ENCODE data around the gene METTL24. TPM values are rescaled to one million over a fixed set of nuclear protein-coding genes. Genes with fewer than 3 reads are reported as not detected.

The METTL24 gene
- total RNA-seq, 1 donor from 2014 or later: not detected

Other genes with a start within 250 kb of the METTL24 start
- gene WASF1, start 178.7 kb downstream of the METTL24 start, total RNA-seq: 1.2 and 2.2 TPM in 2 replicates
- gene CDC40, start 177.9 kb downstream of the METTL24 start, total RNA-seq: 25.7 and 31.2 TPM in 2 replicates
- not detected in 2 replicates for gene DDO, start 57.2 kb upstream of the METTL24 start, total RNA-seq
- gene SLC22A16, start 118.3 kb upstream of the METTL24 start, total RNA-seq: not detected in 2 replicates